NK-92 treated with Interleukin-12 subunit alpha and Interleukin-12 subunit beta, amount 100 ng/mL, for 24 hours (cell line): ENCODE measurements around the gene ERP27.

ENCODE experiments used
- DNase-seq: peaks from one replicate; lab custom pipeline; 2025; lab: John Stamatoyannopoulos, UW

ERP27 gene

GRCh38 chr12:14868916-14869506, 69.3 kb downstream of the ERP27 start:
- DNase-seq: no peak
